HepG2 (cell line): ENCODE data around the gene CD7. TPM values are rescaled to one million over a fixed set of nuclear protein-coding genes. Genes with fewer than 3 reads are reported as not detected.

Experiments
- CBFB ChIP-seq: sonication (generic); formaldehyde crosslinking; IDR thresholded peaks from 2 replicates; pipeline ENCODE4 v1.4.0; 2020; ENCODE audit warnings: missing genetic modification reagents
- CHD4 ChIP-seq: fragments of 200-600 bp; sonication (generic); IDR thresholded peaks from 2 replicates; pipeline ENCODE4 v1.7.0; 2017; ENCODE audit warnings: mild to moderate bottlenecking, low read length, borderline replicate concordance
- FIP1L1 ChIP-seq: fragments of 200-400 bp; formaldehyde crosslinking; IDR thresholded peaks from 2 replicates; pipeline ENCODE4 v1.6.1; 2018; ENCODE audit warnings: low read depth, mild to moderate bottlenecking, low read length, moderate library complexity, borderline replicate concordance; ENCODE audit not compliant: insufficient read depth
- ISL2 ChIP-seq: sonication (generic); formaldehyde crosslinking; IDR thresholded peaks from 2 replicates; pipeline ENCODE4 v1.5.0; 2020; ENCODE audit warnings: missing genetic modification reagents
- NFYB ChIP-seq: sonication (generic); formaldehyde crosslinking; IDR thresholded peaks from 2 replicates; pipeline ENCODE4 v1.4.0; 2020; ENCODE audit warnings: missing genetic modification reagents
- POLR2AphosphoS5 ChIP-seq: IDR thresholded peaks from 2 replicates; pipeline ENCODE4 v1.6.1; 2012; ENCODE audit warnings: low read depth, low read length
- RELA ChIP-seq: sonication (generic); formaldehyde crosslinking; IDR thresholded peaks from 2 replicates; pipeline ENCODE4 v1.4.0; 2020; ENCODE audit warnings: missing genetic modification reagents
- SMC3 ChIP-seq: IDR thresholded peaks from 2 replicates; pipeline ENCODE4 v1.6.1; 2011; ENCODE audit warnings: low read length, improper control_type of control experiment
- TCF7 ChIP-seq: sonication (generic); IDR thresholded peaks from 2 replicates; pipeline ENCODE4 v1.6.1; 2016; ENCODE audit warnings: antibody characterized with exemption, low read depth
- ZFX ChIP-seq: sonication (generic); formaldehyde crosslinking; IDR thresholded peaks from 2 replicates; pipeline ENCODE4 v1.4.0; 2020; ENCODE audit warnings: mild to moderate bottlenecking, low read depth, missing genetic modification reagents, moderate library complexity
- ZNF558 ChIP-seq: sonication (generic); formaldehyde crosslinking; IDR thresholded peaks from 2 replicates; pipeline ENCODE4 v1.9.0; 2022; ENCODE audit warnings: mild to moderate bottlenecking, missing genetic modification reagents, borderline replicate concordance
- ZNF75D ChIP-seq: sonication (generic); formaldehyde crosslinking; IDR thresholded peaks from 2 replicates; pipeline ENCODE4 v1.8.1; 2023; ENCODE audit warnings: missing genetic modification reagents, mild to moderate bottlenecking, borderline replicate concordance
- polyA plus RNA-seq, 8 experiments: library from polyadenylated mRNA; depleted of rRNA in 3 of 8; stranded (reverse) in 7 of 8; unstranded in 1 of 8; fragments of >200 nt; fragmentation: Illumina TruSeq in 4 of 8; extraction: Trizol in 4 of 8; gene quantifications; 2 replicates each; pipeline versions ENCODE4 v1.2.1 to v1.2.3, GENCODE V29; 2011 to 2016; ENCODE audit warnings: low read depth in 4 of 8, missing spikeins in 1 of 8, mixed read lengths in 1 of 8; ENCODE audit not compliant: insufficient read depth in 1 of 8
- total RNA-seq, 5 experiments: library from RNA; depleted of rRNA; stranded (reverse); fragments of >200 nt; fragmentation: Illumina TruSeq; extraction: Trizol; gene quantifications; 2 replicates each; pipeline ENCODE4 v1.2.3, GENCODE V29; 2016; ENCODE audit warnings: low read depth in 1 of 5
- TF ChIP-seq, protein P1 (sequence below): sonication (generic); formaldehyde crosslinking; IDR thresholded peaks from 2 replicates; pipeline ENCODE4 v1.5.1; 2020; ENCODE audit warnings: mild to moderate bottlenecking, missing genetic modification reagents, moderate library complexity
- TF ChIP-seq, protein P2 (sequence below): sonication (generic); formaldehyde crosslinking; IDR thresholded peaks from 2 replicates; pipeline ENCODE4 v1.8.1; 2023; ENCODE audit warnings: missing genetic modification reagents, mild to moderate bottlenecking, borderline replicate concordance
- TF ChIP-seq, protein P3 (sequence below): sonication (generic); formaldehyde crosslinking; conservative IDR thresholded peaks from 2 replicates; pipeline ENCODE4 v1.4.0; 2020; ENCODE audit warnings: missing genetic modification reagents
- TF ChIP-seq, protein P4 (sequence below): IDR thresholded peaks from 2 replicates; pipeline ENCODE4 v1.6.1; 2012; ENCODE audit warnings: low read length, improper control_type of control experiment
- TF ChIP-seq, protein P5 (sequence below): sonication (generic); formaldehyde crosslinking; IDR thresholded peaks from 2 replicates; pipeline ENCODE4 v1.4.0; 2020; ENCODE audit warnings: low read depth, mild to moderate bottlenecking, missing genetic modification reagents
- TF ChIP-seq, protein P6 (sequence below): sonication (generic); formaldehyde crosslinking; IDR thresholded peaks from 2 replicates; pipeline ENCODE4 v1.8.0; 2022; ENCODE audit warnings: missing genetic modification reagents, low read depth, mild to moderate bottlenecking, borderline replicate concordance

Gene CD7
- total and polyA plus RNA-seq, 2 of the 13 experiments (the other 11 are each of a cell fraction or from before 2014, with no cell fraction given): 67.6 to 76.4 TPM

DNA sequence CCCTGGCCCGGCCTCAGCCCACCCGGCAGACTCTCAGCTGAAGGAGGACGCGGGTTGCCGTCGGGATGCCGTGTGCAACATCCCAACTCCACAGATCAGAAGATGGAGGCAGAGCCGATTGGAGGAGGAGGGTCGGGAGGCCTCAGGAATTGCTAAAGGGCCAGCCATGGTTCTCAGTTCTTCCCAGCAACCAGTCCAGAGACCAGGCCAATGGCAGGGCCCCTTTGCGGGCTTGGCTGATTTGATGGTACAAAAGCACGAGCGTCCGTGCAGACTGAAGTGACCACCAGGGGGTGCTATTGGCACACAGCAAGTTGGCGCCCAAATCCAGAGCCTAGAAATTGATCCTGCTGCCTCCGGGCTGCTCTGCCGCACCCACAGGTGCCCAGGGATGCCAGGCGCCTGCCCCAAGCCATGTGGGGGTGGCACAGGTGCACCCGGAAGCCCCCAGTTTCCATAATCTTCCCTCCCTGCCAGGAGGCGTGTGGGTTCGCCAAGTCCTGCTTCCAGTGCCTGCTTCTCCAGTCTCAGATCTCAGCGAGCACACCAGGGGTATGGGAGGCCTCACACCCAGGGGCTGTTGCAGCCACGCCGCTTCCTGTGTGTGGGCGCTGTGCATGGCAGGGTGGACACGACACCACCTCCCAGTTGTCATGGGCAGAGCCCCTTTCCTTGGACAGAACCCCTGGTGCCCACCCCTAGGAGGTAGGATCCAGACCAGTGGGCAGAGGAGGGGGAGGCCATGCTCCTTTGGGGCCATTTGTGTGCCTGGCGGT is 34.5 kb upstream of the CD7 start (continued):
- TF ChIP-seq, protein P1, sequence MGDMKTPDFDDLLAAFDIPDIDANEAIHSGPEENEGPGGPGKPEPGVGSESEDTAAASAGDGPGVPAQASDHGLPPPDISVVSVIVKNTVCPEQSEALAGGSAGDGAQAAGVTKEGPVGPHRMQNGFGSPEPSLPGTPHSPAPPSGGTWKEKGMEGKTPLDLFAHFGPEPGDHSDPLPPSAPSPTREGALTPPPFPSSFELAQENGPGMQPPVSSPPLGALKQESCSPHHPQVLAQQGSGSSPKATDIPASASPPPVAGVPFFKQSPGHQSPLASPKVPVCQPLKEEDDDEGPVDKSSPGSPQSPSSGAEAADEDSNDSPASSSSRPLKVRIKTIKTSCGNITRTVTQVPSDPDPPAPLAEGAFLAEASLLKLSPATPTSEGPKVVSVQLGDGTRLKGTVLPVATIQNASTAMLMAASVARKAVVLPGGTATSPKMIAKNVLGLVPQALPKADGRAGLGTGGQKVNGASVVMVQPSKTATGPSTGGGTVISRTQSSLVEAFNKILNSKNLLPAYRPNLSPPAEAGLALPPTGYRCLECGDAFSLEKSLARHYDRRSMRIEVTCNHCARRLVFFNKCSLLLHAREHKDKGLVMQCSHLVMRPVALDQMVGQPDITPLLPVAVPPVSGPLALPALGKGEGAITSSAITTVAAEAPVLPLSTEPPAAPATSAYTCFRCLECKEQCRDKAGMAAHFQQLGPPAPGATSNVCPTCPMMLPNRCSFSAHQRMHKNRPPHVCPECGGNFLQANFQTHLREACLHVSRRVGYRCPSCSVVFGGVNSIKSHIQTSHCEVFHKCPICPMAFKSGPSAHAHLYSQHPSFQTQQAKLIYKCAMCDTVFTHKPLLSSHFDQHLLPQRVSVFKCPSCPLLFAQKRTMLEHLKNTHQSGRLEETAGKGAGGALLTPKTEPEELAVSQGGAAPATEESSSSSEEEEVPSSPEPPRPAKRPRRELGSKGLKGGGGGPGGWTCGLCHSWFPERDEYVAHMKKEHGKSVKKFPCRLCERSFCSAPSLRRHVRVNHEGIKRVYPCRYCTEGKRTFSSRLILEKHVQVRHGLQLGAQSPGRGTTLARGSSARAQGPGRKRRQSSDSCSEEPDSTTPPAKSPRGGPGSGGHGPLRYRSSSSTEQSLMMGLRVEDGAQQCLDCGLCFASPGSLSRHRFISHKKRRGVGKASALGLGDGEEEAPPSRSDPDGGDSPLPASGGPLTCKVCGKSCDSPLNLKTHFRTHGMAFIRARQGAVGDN (CRISPR knock-in tag): peak; percentile 95
- TF ChIP-seq NFYB: 0 out of 2 replicates have a peak, but pooled peaks have one; percentile 21
- TF ChIP-seq ZNF75D: no peak
- no peak for TF ChIP-seq ZNF558 (CRISPR knock-in tag)
- TF ChIP-seq, protein P2, sequence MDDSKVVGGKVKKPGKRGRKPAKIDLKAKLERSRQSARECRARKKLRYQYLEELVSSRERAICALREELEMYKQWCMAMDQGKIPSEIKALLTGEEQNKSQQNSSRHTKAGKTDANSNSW (CRISPR knock-in tag): no peak
- TF ChIP-seq ISL2 (CRISPR knock-in tag): peak; percentile 49
- TF ChIP-seq TCF7: no peak
- TF ChIP-seq, protein P3, sequence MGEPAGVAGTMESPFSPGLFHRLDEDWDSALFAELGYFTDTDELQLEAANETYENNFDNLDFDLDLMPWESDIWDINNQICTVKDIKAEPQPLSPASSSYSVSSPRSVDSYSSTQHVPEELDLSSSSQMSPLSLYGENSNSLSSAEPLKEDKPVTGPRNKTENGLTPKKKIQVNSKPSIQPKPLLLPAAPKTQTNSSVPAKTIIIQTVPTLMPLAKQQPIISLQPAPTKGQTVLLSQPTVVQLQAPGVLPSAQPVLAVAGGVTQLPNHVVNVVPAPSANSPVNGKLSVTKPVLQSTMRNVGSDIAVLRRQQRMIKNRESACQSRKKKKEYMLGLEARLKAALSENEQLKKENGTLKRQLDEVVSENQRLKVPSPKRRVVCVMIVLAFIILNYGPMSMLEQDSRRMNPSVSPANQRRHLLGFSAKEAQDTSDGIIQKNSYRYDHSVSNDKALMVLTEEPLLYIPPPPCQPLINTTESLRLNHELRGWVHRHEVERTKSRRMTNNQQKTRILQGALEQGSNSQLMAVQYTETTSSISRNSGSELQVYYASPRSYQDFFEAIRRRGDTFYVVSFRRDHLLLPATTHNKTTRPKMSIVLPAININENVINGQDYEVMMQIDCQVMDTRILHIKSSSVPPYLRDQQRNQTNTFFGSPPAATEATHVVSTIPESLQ (CRISPR knock-in tag): 0 out of 2 replicates have a peak, but pooled peaks have one; percentile 85
- TF ChIP-seq, protein P4, sequence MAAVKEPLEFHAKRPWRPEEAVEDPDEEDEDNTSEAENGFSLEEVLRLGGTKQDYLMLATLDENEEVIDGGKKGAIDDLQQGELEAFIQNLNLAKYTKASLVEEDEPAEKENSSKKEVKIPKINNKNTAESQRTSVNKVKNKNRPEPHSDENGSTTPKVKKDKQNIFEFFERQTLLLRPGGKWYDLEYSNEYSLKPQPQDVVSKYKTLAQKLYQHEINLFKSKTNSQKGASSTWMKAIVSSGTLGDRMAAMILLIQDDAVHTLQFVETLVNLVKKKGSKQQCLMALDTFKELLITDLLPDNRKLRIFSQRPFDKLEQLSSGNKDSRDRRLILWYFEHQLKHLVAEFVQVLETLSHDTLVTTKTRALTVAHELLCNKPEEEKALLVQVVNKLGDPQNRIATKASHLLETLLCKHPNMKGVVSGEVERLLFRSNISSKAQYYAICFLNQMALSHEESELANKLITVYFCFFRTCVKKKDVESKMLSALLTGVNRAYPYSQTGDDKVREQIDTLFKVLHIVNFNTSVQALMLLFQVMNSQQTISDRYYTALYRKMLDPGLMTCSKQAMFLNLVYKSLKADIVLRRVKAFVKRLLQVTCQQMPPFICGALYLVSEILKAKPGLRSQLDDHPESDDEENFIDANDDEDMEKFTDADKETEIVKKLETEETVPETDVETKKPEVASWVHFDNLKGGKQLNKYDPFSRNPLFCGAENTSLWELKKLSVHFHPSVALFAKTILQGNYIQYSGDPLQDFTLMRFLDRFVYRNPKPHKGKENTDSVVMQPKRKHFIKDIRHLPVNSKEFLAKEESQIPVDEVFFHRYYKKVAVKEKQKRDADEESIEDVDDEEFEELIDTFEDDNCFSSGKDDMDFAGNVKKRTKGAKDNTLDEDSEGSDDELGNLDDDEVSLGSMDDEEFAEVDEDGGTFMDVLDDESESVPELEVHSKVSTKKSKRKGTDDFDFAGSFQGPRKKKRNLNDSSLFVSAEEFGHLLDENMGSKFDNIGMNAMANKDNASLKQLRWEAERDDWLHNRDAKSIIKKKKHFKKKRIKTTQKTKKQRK: no peak
- no peak for TF ChIP-seq RELA (CRISPR knock-in tag)
- TF ChIP-seq, protein P5, sequence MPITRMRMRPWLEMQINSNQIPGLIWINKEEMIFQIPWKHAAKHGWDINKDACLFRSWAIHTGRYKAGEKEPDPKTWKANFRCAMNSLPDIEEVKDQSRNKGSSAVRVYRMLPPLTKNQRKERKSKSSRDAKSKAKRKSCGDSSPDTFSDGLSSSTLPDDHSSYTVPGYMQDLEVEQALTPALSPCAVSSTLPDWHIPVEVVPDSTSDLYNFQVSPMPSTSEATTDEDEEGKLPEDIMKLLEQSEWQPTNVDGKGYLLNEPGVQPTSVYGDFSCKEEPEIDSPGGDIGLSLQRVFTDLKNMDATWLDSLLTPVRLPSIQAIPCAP: peak; percentile 42; the same call in 1 of the 2 replicates
- TF ChIP-seq, protein P6, sequence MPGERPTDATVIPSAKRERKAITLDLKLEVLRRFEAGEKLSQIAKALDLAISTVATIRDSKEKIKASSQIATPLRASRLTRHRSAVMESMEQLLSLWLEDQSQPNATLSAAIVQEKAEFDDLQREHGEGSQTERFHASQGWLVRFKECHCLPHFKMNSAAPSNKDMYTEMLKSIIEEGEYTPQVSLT (CRISPR knock-in tag): no peak
- TF ChIP-seq SMC3: peak; percentile 95
- TF ChIP-seq FIP1L1: no peak
- no peak for TF ChIP-seq POLR2AphosphoS5
- no peak for TF ChIP-seq CBFB (CRISPR knock-in tag)
- no peak for TF ChIP-seq CHD4
- peak; percentile 72 for TF ChIP-seq ZFX
